Glutamatergic neuron (in vitro differentiated cells): ENCODE measurements around the gene CAP2. TPM values are rescaled to one million over a fixed set of nuclear protein-coding genes. Genes with fewer than 3 reads are reported as not detected.
"Not testable (repeated sequence)": the region's sequence is repeated elsewhere in the genome, so short reads cannot be mapped to it uniquely, and the experiment has no call there.

Experiments used
- DNase-seq: peaks from one replicate; pipeline ENCODE4 v3.0.0; 2022
- H3K27ac Mint-ChIP-seq: one replicate; pipeline ENCODE4 v1.8.0; 2020; ENCODE audit warnings: mild to moderate bottlenecking, mixed read lengths, inconsistent platforms; ENCODE audit not compliant: unreplicated experiment
- H3K27me3 Mint-ChIP-seq: one replicate; pipeline ENCODE4 v1.8.0; 2020; ENCODE audit warnings: mild to moderate bottlenecking, moderate library complexity, mixed read lengths, inconsistent platforms; ENCODE audit not compliant: unreplicated experiment
- H3K36me3 Mint-ChIP-seq: one replicate; pipeline ENCODE4 v1.8.0; 2020; ENCODE audit warnings: mild to moderate bottlenecking, mixed read lengths, inconsistent platforms; ENCODE audit not compliant: unreplicated experiment
- H3K4me1 Mint-ChIP-seq: one replicate; pipeline ENCODE4 v1.8.0; 2020; ENCODE audit warnings: mild to moderate bottlenecking, low read depth, mixed read lengths, inconsistent platforms; ENCODE audit not compliant: unreplicated experiment
- H3K4me3 Mint-ChIP-seq: one replicate; pipeline ENCODE4 v1.8.0; 2020; ENCODE audit warnings: mild to moderate bottlenecking, mixed read lengths, inconsistent platforms; ENCODE audit not compliant: unreplicated experiment
- H3K9me3 Mint-ChIP-seq: one replicate; pipeline ENCODE4 v1.8.0; 2020; ENCODE audit warnings: mild to moderate bottlenecking, moderate library complexity, mixed read lengths, inconsistent platforms; ENCODE audit not compliant: unreplicated experiment
- CTCF ChIP-seq: fragments of 200-600 bp; sonication (generic); IDR thresholded peaks from one replicate; pipeline ENCODE4 v1.5.0; 2021; ENCODE audit not compliant: partially characterized antibody, unreplicated experiment
- total RNA-seq: library from RNA; stranded (reverse); fragmentation: NEBNext Ultra II Directional; extraction: Animal tissue kit (Norgen Biotek cat#: 25700); gene quantifications from one replicate; pipeline ENCODE4 v1.2.1, GENCODE V29; 2021; ENCODE audit not compliant: unreplicated experiment

The CAP2 gene
- total RNA-seq, 1 donor from 2014 or later, result 24.4 TPM

- no peak overlapping the region for H3K4me3 Mint-ChIP-seq
- H3K4me1 Mint-ChIP-seq, result no peaks in the 10 kb centered on the region
- TF ChIP-seq CTCF, result no peak
- H3K27me3 Mint-ChIP-seq, result no peaks in the 10 kb centered on the region
- H3K9me3 Mint-ChIP-seq, result peaks cover 7% of the 10 kb centered on the region
- peaks cover 21% of the 10 kb centered on the region for H3K36me3 Mint-ChIP-seq
- no peak overlapping the region for H3K27ac Mint-ChIP-seq
- DNase-seq, result no peak
Observed at GRCh38 chr6:17577059-17577458, 183.7 kb downstream of the CAP2 start.

GRCh38 chr6:17580518-17581048 lies 187.2 kb downstream of the CAP2 start:
- peak; percentile 67 for DNase-seq
- Mint-ChIP-seq H3K4me1 (no peaks in the 10 kb centered on the region), H3K9me3 (peaks cover 7% of the 10 kb centered on the region), H3K4me3 (peak overlapping the region; percentile 84), H3K27me3 (no peaks in the 10 kb centered on the region), H3K36me3 (peaks cover 16% of the 10 kb centered on the region), H3K27ac (no peak overlapping the region)
- no peak for TF ChIP-seq CTCF

GRCh38 chr6:17581282-17581681 lies 187.9 kb downstream of the CAP2 start:
- Mint-ChIP-seq H3K36me3 (peaks cover 16% of the 10 kb centered on the region), H3K4me3 (peak overlapping the region; percentile 71)
- H3K4me1 Mint-ChIP-seq, DNase-seq, H3K27ac Mint-ChIP-seq, H3K27me3 Mint-ChIP-seq, H3K9me3 Mint-ChIP-seq: not testable (repeated sequence)

DNA sequence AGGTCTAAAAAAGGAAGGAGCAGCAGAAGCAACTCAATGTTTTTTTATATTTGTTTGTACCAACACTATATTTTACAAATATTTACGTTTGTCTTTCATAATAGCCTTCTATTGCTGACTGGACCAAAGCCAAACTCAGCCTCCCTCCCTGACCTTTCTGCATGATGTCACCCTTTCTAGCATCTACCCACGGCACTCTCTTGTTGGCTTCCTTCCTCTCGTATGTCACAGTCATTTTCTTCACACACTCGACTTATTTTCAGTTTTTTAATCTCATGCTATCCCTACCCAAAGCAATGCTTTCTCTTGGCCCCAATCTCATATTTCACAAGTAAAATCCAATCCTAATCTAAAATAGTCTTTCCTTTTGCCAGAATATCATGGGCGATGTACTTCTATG lies 190.4 kb downstream of the CAP2 start:
- Mint-ChIP-seq H3K4me3 (no peak overlapping the region), H3K27me3 (peaks cover 5% of the 10 kb centered on the region), H3K9me3 (peaks cover 4% of the 10 kb centered on the region)

GRCh38 chr6:17584241-17584803 lies 190.9 kb downstream of the CAP2 start:
- peaks cover 6% of the 10 kb centered on the region for H3K4me1 Mint-ChIP-seq
- no peak for DNase-seq
- peaks cover 5% of the 10 kb centered on the region for H3K27me3 Mint-ChIP-seq
- peak; percentile 81 for TF ChIP-seq CTCF
- H3K27ac Mint-ChIP-seq, result no peak overlapping the region
- peaks cover 4% of the 10 kb centered on the region for H3K9me3 Mint-ChIP-seq
- H3K36me3 Mint-ChIP-seq, result peaks cover 6% of the 10 kb centered on the region
- H3K4me3 Mint-ChIP-seq, result no peak overlapping the region

More for the DNA sequence above, 190.4 kb downstream of the CAP2 start:
- Mint-ChIP-seq H3K27ac (no peak overlapping the region), H3K4me1 (peaks cover under 1% of the 10 kb centered on the region), H3K36me3 (peaks cover 6% of the 10 kb centered on the region)
- no peak for DNase-seq
- no peak for TF ChIP-seq CTCF
